Progenitor cell of endocrine pancreas (in vitro differentiated cells): ENCODE measurements around the gene GBX2. TPM values are rescaled to one million over a fixed set of nuclear protein-coding genes. Genes with fewer than 3 reads are reported as not detected.
A peak's percentile ranks its signal among the peaks of the same experiment; 100 is the strongest.

Experiments
- DNase-seq: peaks from one replicate; pipeline ENCODE4 v3.0.0; 2021; ENCODE audit warnings: low spot score; ENCODE audit not compliant: unreplicated experiment
- H3K27ac Mint-ChIP-seq: 2 replicates; pipeline ENCODE4 v1.8.0; 2021; ENCODE audit warnings: mild to moderate bottlenecking, moderate library complexity, mixed read lengths
- H3K27me3 Mint-ChIP-seq: 2 replicates; pipeline ENCODE4 v1.8.0; 2021; ENCODE audit warnings: mixed read lengths
- H3K36me3 Mint-ChIP-seq: 2 replicates; pipeline ENCODE4 v1.8.0; 2022; ENCODE audit warnings: mixed read lengths; ENCODE audit not compliant: insufficient read depth
- H3K4me1 Mint-ChIP-seq: 2 replicates; pipeline ENCODE4 v1.8.0; 2021; ENCODE audit warnings: low read depth, mixed read lengths
- H3K4me3 Mint-ChIP-seq: 2 replicates; pipeline ENCODE4 v1.8.0; 2021; ENCODE audit warnings: low read depth, mild to moderate bottlenecking, moderate library complexity, mixed read lengths
- H3K9me3 Mint-ChIP-seq: 2 replicates; pipeline ENCODE4 v1.8.0; 2021; ENCODE audit warnings: low read depth, mixed read lengths
- CTCF ChIP-seq: fragments of 200-600 bp; sonication (generic); IDR thresholded peaks from one replicate; pipeline ENCODE4 v1.5.0; 2021; ENCODE audit warnings: antibody characterized with exemption, mild to moderate bottlenecking; ENCODE audit not compliant: unreplicated experiment
- total RNA-seq: library from RNA; stranded (reverse); gene quantifications from 2 replicates; pipeline ENCODE4 v1.2.1, GENCODE V29; 2021

Gene GBX2
- total RNA-seq, 1 donor from 2014 or later = not detected

DNA sequence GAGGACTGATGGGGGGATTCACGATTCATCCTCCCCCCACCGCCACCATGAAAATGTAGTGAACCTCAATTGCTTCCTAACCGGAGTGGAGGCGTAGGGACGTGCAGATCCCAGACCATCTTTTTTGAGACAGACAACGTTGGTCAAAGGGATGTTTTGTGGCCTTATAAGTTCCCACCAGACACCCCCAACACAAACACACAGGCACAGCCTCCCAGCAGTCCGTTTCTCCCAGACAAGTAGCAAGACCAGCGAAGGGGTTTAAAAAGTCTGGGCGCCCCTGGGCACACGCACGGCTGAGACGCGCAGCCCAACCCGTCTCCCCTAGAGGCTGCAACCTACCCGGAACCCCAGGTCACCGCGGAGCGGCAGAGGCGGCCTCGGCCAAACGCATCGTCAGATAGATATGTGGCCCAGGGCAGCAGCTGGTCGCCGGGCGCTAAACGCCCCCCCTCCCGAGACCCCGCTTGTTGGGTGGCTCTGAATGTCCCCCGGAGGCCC is 1.3 kb downstream of the GBX2 start:
- no peak for TF ChIP-seq CTCF
- Mint-ChIP-seq H3K4me3 (peak overlapping the region; percentile 42), H3K36me3 (no peaks in the 10 kb centered on the region), H3K4me1 (peaks cover 7% of the 10 kb centered on the region), H3K27ac (no peak overlapping the region), H3K27me3 (peaks cover 68% of the 10 kb centered on the region), H3K9me3 (no peaks in the 10 kb centered on the region)
- DNase-seq = no peak

GRCh38 chr2:236165842-236166795 is 2.1 kb downstream of the GBX2 start:
- Mint-ChIP-seq H3K36me3 (no peaks in the 10 kb centered on the region), H3K4me3 (peak overlapping the region; percentile 42), H3K27me3 (peaks cover 68% of the 10 kb centered on the region), H3K4me1 (peaks cover 7% of the 10 kb centered on the region), H3K9me3 (no peaks in the 10 kb centered on the region), H3K27ac (no peak overlapping the region)
- TF ChIP-seq CTCF = no peak
- DNase-seq = no peak

DNA sequence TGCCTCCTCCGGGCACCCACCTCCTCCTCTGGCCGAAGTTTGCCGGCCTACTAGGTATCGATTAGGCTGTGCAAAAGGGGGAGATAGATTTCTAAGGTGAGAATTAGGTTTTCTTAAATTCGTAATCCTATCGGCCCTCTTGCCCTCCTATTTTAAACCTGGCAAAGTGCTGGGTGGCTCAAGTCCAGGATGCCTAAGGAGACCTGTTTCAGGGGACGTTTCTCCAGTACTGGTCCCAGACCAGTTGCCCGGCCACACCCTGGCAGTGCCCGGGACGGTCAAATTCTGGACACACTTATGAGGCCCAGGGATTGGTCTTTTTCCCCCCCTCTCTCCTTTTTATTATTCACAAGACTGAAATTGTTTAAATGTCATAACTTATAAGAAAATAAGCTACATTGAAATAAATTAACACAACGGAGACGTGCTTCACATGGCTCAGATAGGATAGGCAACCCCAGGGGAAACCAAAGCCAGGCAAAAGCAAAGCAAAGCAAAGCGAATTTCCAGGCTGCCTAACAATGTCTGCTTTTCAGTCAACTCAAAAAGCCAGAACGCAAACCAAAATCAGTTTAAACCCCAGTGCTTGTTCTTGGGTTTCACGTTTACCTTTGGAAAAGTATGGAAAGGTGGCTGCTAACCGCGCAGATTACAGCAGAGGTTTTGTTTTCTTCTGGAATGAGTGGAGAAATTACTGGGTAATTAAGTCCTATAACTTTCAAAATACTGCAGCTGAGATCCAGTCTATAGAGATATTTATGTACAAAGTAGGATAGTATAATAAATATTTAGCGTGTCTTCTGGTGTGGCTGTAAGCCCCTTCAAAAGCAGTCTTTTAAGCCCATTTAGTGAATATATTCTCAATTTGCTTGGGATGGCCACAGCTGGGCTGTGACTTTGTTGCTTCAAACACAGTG is 3.0 kb downstream of the GBX2 start:
- Mint-ChIP-seq H3K27me3 (peaks cover 66% of the 10 kb centered on the region), H3K4me1 (peaks cover 7% of the 10 kb centered on the region), H3K9me3 (no peaks in the 10 kb centered on the region), H3K4me3 (peak overlapping the region; percentile 58), H3K27ac (no peak overlapping the region), H3K36me3 (no peaks in the 10 kb centered on the region)
- no peak for DNase-seq
- no peak for TF ChIP-seq CTCF

DNA sequence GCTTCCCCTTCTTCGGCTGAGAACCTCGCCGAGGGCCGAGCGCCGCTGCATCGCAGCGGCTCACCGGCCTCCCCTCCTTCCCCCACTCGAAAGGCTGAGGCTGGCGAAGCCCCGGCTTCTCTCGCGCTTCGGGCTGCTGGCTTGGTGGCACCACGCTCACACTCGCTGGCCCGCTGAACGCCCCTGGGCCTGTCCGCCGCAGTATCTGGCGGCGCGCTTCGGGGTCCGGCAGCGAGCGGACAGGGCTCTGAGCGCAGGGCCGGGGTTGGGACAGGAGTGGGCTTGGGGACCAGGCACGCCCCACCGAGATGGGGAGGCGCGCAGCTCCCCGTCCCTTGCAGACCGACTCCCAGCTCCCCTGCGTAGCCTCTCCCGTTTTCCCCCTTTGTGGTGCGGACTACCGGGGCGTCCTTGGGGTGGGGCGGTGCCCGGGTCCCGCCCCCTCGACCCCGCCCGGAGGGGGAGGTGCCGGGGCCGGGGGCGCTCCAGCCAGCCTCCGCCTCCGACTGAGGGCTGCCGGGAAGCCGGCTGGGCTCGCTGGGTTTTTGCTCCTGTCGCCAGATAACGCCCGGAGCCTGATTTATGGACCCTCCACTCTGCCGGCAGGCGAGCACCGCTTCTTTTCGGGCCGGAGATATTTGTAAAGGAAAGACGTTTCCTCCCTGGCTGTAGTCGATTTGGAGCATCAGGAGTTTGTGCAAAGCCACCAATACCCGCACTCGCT is 3.8 kb downstream of the GBX2 start:
- no peaks in the 10 kb centered on the region for H3K9me3 Mint-ChIP-seq
- H3K27ac Mint-ChIP-seq = no peak overlapping the region
- peak overlapping the region; percentile 58 for H3K4me3 Mint-ChIP-seq
- no peaks in the 10 kb centered on the region for H3K36me3 Mint-ChIP-seq
- no peak for DNase-seq
- peaks cover 59% of the 10 kb centered on the region for H3K27me3 Mint-ChIP-seq
- TF ChIP-seq CTCF = no peak
- peaks cover 4% of the 10 kb centered on the region for H3K4me1 Mint-ChIP-seq
